PC-9 (cell line): ENCODE measurements around the gene LAMA2.

Experiments used
- EZH2 ChIP-seq: fragments of 200-600 bp; sonication (generic); IDR thresholded peaks from 2 replicates; pipeline ENCODE4 v1.8.0; 2017; ENCODE audit warnings: antibody characterized with exemption, low read depth
- TF ChIP-seq, protein P1 (sequence below): fragments of 200-600 bp; sonication (generic); conservative IDR thresholded peaks from 2 replicates; pipeline ENCODE4 v1.6.1; 2017; ENCODE audit warnings: mixed run types, antibody characterized with exemption, mild to moderate bottlenecking, moderate library complexity

DNA sequence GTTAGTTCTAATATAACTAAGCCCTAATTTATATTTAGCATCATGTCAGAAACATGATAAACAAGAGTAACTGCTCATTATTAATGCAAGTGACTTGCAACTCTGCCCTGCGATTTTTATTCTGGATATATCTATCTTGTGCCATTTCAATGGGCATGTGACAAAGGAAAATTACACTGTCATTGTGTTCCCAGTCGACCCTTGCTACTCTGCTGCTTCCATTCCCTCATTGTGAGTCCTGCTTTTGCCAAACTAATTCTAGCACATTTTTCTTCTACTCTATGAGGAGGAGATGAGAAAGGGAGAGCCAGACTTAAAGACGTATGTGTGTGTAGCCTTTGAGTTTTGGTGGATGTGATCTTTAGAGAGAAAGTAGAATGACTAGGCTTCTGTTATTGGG lies 551.2 kb downstream of the LAMA2 start:
- TF ChIP-seq EZH2: no peak
- TF ChIP-seq, protein P1, sequence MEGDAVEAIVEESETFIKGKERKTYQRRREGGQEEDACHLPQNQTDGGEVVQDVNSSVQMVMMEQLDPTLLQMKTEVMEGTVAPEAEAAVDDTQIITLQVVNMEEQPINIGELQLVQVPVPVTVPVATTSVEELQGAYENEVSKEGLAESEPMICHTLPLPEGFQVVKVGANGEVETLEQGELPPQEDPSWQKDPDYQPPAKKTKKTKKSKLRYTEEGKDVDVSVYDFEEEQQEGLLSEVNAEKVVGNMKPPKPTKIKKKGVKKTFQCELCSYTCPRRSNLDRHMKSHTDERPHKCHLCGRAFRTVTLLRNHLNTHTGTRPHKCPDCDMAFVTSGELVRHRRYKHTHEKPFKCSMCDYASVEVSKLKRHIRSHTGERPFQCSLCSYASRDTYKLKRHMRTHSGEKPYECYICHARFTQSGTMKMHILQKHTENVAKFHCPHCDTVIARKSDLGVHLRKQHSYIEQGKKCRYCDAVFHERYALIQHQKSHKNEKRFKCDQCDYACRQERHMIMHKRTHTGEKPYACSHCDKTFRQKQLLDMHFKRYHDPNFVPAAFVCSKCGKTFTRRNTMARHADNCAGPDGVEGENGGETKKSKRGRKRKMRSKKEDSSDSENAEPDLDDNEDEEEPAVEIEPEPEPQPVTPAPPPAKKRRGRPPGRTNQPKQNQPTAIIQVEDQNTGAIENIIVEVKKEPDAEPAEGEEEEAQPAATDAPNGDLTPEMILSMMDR: no peak
